A549 (cell line): ENCODE measurements around the gene CFAP46.

ENCODE experiments used
- CTCF ChIP-seq: fragments of >200 bp; sonication (Bioruptor Twin); formaldehyde crosslinking; IDR thresholded peaks from 3 replicates; pipeline ENCODE4 v1.5.1; 2016
- POLR2A ChIP-seq: IDR thresholded peaks from 2 replicates; pipeline ENCODE4 v1.6.1; 2012; ENCODE audit warnings: mild to moderate bottlenecking, low read length
- REST ChIP-seq: fragments of 200-600 bp; sonication (generic); IDR thresholded peaks from 2 replicates; pipeline ENCODE4 v1.6.1; 2016; ENCODE audit warnings: antibody characterized with exemption, mild to moderate bottlenecking, moderate library complexity
- RNF2 ChIP-seq: fragments of 200-600 bp; sonication (generic); IDR thresholded peaks from 2 replicates; pipeline ENCODE4 v1.6.1; 2016; ENCODE audit warnings: low read depth, mild to moderate bottlenecking, antibody characterized with exemption, moderate library complexity, borderline replicate concordance

GRCh38 chr10:132913559-132914115 is 28.7 kb downstream of the CFAP46 start:
- TF ChIP-seq POLR2A (no peak), RNF2 (no peak), REST (no peak), CTCF (no peak)
